KMS-11 (cell line): Measurements from ENCODE around the gene CPPED1.

Experiments used
- H2AFZ ChIP-seq: fragments of 200-600 bp; sonication (generic); 2 replicates; pipeline ENCODE4 v1.6.1; 2016; ENCODE audit warnings: antibody characterized with exemption, mixed run types, low read depth
- H3K27ac ChIP-seq: fragments of 200-600 bp; sonication (generic); 2 replicates; pipeline ENCODE4 v1.6.1; 2016; ENCODE audit warnings: mild to moderate bottlenecking, mixed run types
- H3K27me3 ChIP-seq: fragments of 200-600 bp; sonication (generic); 2 replicates; pipeline ENCODE4 v1.6.1; 2017; ENCODE audit warnings: mild to moderate bottlenecking, low read depth, mixed run types, moderate library complexity; ENCODE audit not compliant: insufficient read depth
- H3K36me3 ChIP-seq: fragments of 200-600 bp; sonication (generic); 2 replicates; pipeline ENCODE4 v1.6.1; 2017; ENCODE audit warnings: mild to moderate bottlenecking, mixed run types; ENCODE audit not compliant: insufficient read depth
- H3K4me1 ChIP-seq: fragments of 200-600 bp; sonication (generic); 2 replicates; pipeline ENCODE4 v1.6.1; 2016; ENCODE audit warnings: mild to moderate bottlenecking, low read depth, mixed run types; ENCODE audit not compliant: poor library complexity, severe bottlenecking
- H3K4me2 ChIP-seq: fragments of 200-600 bp; sonication (generic); 2 replicates; pipeline ENCODE4 v1.7.0; 2016; ENCODE audit warnings: mild to moderate bottlenecking, mixed run types
- H3K4me3 ChIP-seq: fragments of 200-600 bp; sonication (generic); IDR thresholded peaks from 2 replicates; pipeline ENCODE4 v1.6.1; 2017; ENCODE audit warnings: low read depth, low read length, mixed read lengths; ENCODE audit not compliant: insufficient read depth
- H3K79me2 ChIP-seq: fragments of 200-600 bp; sonication (generic); 2 replicates; pipeline ENCODE4 v1.6.1; 2016; ENCODE audit warnings: low read depth, mixed run types; ENCODE audit not compliant: insufficient read depth
- H3K9ac ChIP-seq: fragments of 200-600 bp; sonication (generic); 2 replicates; pipeline ENCODE4 v1.6.1; 2016; ENCODE audit warnings: mild to moderate bottlenecking, mixed run types
- H4K20me1 ChIP-seq: fragments of 200-600 bp; sonication (generic); 2 replicates; pipeline ENCODE4 v1.6.1; 2016; ENCODE audit warnings: mild to moderate bottlenecking, mixed run types; ENCODE audit not compliant: insufficient read depth
- CTCF ChIP-seq: fragments of 200-600 bp; sonication (generic); conservative IDR thresholded peaks from 2 replicates; pipeline ENCODE4 v1.6.1; 2017; ENCODE audit warnings: low read depth, mild to moderate bottlenecking, antibody characterized with exemption, low read length, moderate library complexity, mixed read lengths

The CPPED1 gene

GRCh38 chr16:12646490-12647274 lies 157.0 kb downstream of the CPPED1 start:
- no peak overlapping the region for H3K9ac ChIP-seq

GRCh38 chr16:12646098-12646489 lies 157.6 kb downstream of the CPPED1 start:
- Histone ChIP-seq H3K9ac (no peak overlapping the region), H3K4me2 (no peak overlapping the region), H3K79me2 (no peaks in the 10 kb centered on the region), H3K27me3 (no peaks in the 10 kb centered on the region), H3K36me3 (no peaks in the 10 kb centered on the region), H4K20me1 (no peaks in the 10 kb centered on the region), H3K27ac (no peak overlapping the region), H2AFZ (no peak overlapping the region), H3K4me3 (no peak overlapping the region), H3K4me1 (no peaks in the 10 kb centered on the region)
- no peak for TF ChIP-seq CTCF

More at GRCh38 chr16:12646490-12647274, 157.0 kb downstream of the CPPED1 start:
- H3K27ac ChIP-seq = no peak overlapping the region
- no peaks in the 10 kb centered on the region for H3K4me1 ChIP-seq
- no peaks in the 10 kb centered on the region for H3K27me3 ChIP-seq
- no peak overlapping the region for H3K4me3 ChIP-seq
- H3K4me2 ChIP-seq = no peak overlapping the region
- no peaks in the 10 kb centered on the region for H4K20me1 ChIP-seq
- no peaks in the 10 kb centered on the region for H3K36me3 ChIP-seq
- H3K79me2 ChIP-seq = no peaks in the 10 kb centered on the region
- H2AFZ ChIP-seq = no peak overlapping the region
- TF ChIP-seq CTCF = no peak

GRCh38 chr16:12643034-12643455 lies 160.6 kb downstream of the CPPED1 start:
- Histone ChIP-seq H2AFZ (no peak overlapping the region), H3K27ac (no peak overlapping the region), H3K9ac (no peak overlapping the region), H3K4me1 (no peaks in the 10 kb centered on the region), H3K4me3 (no peak overlapping the region), H3K4me2 (no peak overlapping the region), H3K27me3 (no peaks in the 10 kb centered on the region), H3K79me2 (no peaks in the 10 kb centered on the region), H4K20me1 (no peaks in the 10 kb centered on the region), H3K36me3 (no peaks in the 10 kb centered on the region)
- TF ChIP-seq CTCF = no peak

GRCh38 chr16:12639044-12639443 lies 164.6 kb downstream of the CPPED1 start:
- H2AFZ ChIP-seq = no peak overlapping the region
- no peaks in the 10 kb centered on the region for H3K79me2 ChIP-seq
- no peak overlapping the region for H3K27ac ChIP-seq
- H4K20me1 ChIP-seq = no peaks in the 10 kb centered on the region
- H3K36me3 ChIP-seq = no peaks in the 10 kb centered on the region
- H3K9ac ChIP-seq = no peak overlapping the region
- H3K4me1 ChIP-seq = no peaks in the 10 kb centered on the region
- no peak overlapping the region for H3K4me3 ChIP-seq
- H3K4me2 ChIP-seq = no peak overlapping the region
- no peaks in the 10 kb centered on the region for H3K27me3 ChIP-seq
- TF ChIP-seq CTCF = no peak
